Activated T-helper 17 cell treated with anti-CD3 and anti-CD28 coated beads, Interleukin-2, amount 50 U/mL, for 72 hours (primary cell): Measurements from ENCODE around the gene LMF2. TPM values are rescaled to one million over a fixed set of nuclear protein-coding genes. Genes with fewer than 3 reads are reported as not detected.
"Not testable (repeated sequence)": the region's sequence is repeated elsewhere in the genome, so short reads cannot be mapped to it uniquely, and the experiment has no call there.

ENCODE experiments used
- ATAC-seq: fragments of 150-1000 bp; cut with Tn5 transposase; replicated peaks from 2 replicates; pipeline ENCODE4 v1.10.0; 2021; ENCODE audit warnings: mild to moderate bottlenecking, moderate library complexity
- H3K27ac Mint-ChIP-seq: one replicate; pipeline ENCODE4 v1.8.0; 2022; ENCODE audit warnings: mixed read lengths
- H3K27me3 Mint-ChIP-seq: one replicate; pipeline ENCODE4 v1.8.0; 2022; ENCODE audit warnings: mixed read lengths
- H3K36me3 Mint-ChIP-seq: one replicate; pipeline ENCODE4 v1.8.0; 2022; ENCODE audit warnings: low read depth, mild to moderate bottlenecking, mixed read lengths
- H3K4me1 Mint-ChIP-seq: one replicate; pipeline ENCODE4 v1.8.0; 2022; ENCODE audit warnings: mixed read lengths
- H3K4me3 Mint-ChIP-seq: one replicate; pipeline ENCODE4 v1.8.0; 2022; ENCODE audit warnings: mild to moderate bottlenecking, mixed read lengths
- H3K9me3 Mint-ChIP-seq: one replicate; pipeline ENCODE4 v1.8.0; 2022; ENCODE audit warnings: mixed read lengths
- total RNA-seq, 2 donors: library from RNA; stranded (reverse); gene quantifications; one replicate each; pipeline ENCODE4 v1.2.3, GENCODE V29; 2022

Gene LMF2
- total RNA-seq, 2 donors from 2014 or later: 61.3 to 89.0 TPM

DNA sequence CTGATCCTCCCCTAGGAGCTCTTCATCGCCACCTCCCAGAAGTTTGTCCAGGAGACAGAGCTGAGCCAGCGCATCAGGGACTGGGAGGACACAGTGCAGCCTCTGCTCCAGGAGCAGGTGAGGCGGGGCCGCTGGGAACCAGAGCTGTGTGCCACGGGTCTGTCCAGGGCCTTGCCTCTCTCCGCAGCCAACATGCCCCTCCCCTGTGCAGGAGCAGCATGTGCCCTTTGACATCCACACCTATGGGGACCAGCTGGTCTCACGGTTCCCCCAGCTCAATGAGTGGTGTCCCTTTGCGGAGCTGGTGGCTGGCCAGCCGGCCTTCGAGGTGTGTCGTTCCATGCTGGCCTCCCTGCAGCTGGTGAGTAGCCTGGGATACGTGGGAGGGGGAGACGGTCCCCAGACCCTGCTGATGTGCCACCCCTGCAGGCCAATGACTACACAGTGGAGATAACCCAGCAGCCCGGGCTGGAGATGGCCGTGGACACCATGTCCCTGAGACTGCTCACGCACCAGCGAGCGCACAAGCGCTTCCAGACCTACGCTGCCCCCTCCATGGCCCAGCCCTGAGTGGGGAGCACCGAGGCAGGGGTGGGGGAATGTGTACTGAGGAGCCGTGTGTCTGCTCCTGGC, 15.4 kb upstream of the LMF2 start:
- H3K4me1 Mint-ChIP-seq: peaks cover 5% of the 10 kb centered on the region
- H3K27me3 Mint-ChIP-seq: no peaks in the 10 kb centered on the region
- peaks cover 68% of the 10 kb centered on the region for H3K36me3 Mint-ChIP-seq

DNA sequence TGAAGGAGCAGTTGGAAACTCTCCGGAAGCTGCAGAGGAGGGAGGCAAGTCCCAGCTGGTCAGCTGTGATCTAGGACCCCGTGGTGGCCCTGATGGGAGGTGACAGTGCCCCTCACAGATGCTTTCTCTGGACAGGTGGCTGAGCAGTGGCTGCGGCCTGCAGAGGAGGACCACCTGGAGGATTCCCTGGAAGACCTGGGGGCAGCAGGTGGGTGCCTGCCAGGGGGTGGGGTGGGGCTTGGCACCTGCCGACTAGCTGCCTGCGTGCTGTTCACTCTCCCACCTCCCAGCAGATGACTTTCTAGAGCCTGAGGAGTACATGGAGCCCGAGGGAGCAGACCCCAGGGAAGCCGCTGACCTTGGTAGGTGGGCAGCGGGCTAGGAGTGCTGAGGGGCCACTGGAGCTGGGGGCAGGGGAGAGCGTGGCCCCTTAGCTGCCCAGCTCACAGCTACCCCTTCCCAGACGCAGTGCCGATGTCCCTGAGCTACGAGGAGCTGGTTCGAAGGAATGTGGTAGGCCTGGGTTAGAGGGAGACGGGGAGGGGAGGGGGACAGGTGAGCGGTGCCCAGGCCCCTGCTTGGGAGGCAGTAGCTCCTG, 14.8 kb upstream of the LMF2 start:
- H3K36me3 Mint-ChIP-seq: peaks cover 68% of the 10 kb centered on the region
- no peak overlapping the region for H3K27ac Mint-ChIP-seq
- no peaks in the 10 kb centered on the region for H3K27me3 Mint-ChIP-seq
- H3K4me3 Mint-ChIP-seq: no peak overlapping the region
- no peak for ATAC-seq
- H3K4me1 Mint-ChIP-seq: peaks cover 5% of the 10 kb centered on the region
- no peaks in the 10 kb centered on the region for H3K9me3 Mint-ChIP-seq

More for the DNA sequence above, 15.4 kb upstream of the LMF2 start:
- Mint-ChIP-seq H3K9me3 (no peaks in the 10 kb centered on the region), H3K4me3 (no peak overlapping the region), H3K27ac (no peak overlapping the region)
- no peak for ATAC-seq

DNA sequence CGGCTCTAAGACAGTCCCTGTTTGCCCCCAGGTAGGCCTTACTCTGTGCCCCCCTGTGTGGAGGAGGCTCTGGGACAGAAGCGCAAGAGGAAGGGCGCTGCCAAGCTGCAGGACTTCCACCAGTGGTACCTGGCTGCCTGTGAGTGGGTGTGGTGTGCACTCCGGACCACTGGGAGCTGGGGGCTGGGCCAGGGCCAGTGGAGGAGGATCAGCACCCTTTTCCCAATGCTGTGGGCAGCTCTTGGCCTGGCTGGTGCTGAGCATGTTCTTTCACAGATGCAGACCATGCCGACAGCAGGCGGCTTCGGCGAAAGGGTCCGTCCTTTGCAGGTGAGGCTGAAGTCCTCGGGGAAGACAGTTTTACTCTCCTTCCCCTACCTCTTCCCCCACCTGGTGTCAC, 14.2 kb upstream of the LMF2 start:
- Mint-ChIP-seq H3K4me1 (peaks cover 5% of the 10 kb centered on the region), H3K4me3 (no peak overlapping the region), H3K27ac (no peak overlapping the region), H3K36me3 (peaks cover 68% of the 10 kb centered on the region), H3K9me3 (no peaks in the 10 kb centered on the region), H3K27me3 (no peaks in the 10 kb centered on the region)
- ATAC-seq: no peak

DNA sequence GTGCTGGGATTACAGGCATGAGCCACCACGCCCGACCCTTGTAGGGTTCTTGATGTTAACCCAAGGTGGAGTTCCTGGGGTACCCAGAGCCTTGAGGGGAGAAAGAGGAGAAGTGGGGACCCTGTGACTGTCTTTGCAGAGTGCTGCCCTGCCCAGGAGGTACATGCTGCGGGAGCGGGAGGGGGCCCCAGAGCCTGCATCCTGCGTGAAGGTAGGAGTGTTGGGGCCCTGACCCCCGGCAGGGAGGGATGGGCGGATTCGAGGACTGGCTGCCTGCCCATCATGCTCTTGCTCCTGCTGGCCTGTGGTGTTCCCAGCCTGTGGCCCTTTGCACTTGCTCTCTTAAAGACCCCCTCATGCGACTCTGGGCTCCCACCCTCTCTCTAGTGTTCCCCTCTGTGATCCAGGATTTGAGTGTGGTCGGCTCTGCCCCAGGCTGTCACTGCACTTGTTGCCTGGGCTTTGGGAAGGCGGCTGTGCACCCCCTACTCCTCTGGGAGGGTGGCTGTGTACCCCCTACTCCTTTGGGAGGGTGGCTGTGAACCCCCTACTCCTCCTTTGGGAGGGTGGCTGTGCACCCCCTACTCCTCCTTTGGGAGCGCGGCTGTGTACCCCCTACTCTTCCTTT, 13.4 kb upstream of the LMF2 start:
- Mint-ChIP-seq H3K4me3 (no peak overlapping the region), H3K36me3 (peaks cover 73% of the 10 kb centered on the region), H3K4me1 (peaks cover 5% of the 10 kb centered on the region), H3K27ac (no peak overlapping the region), H3K27me3 (no peaks in the 10 kb centered on the region), H3K9me3 (no peaks in the 10 kb centered on the region)
- no peak for ATAC-seq

DNA sequence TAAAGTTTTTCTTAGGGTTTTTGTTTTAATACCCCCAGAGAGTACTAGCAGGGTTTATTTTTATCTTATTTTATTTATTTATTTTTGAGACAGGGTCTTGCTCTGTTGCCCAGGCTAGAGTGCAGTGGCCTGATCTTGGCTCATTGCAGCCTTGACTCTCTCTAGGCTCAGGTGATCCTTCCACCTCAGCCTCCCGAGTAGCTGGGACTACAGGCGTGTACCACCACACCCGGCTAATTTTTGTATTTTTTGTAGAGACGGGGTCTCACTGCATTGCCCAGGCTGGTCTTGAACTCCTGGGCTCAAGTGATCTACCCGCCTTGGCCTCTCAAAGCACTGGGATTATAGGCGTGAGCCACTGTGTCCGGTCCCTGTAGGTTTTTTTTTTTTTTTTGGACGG, 12.7 kb upstream of the LMF2 start:
- H3K27ac Mint-ChIP-seq, H3K4me1 Mint-ChIP-seq, H3K4me3 Mint-ChIP-seq, H3K9me3 Mint-ChIP-seq, H3K27me3 Mint-ChIP-seq, ATAC-seq: not testable (repeated sequence)
- peaks cover 77% of the 10 kb centered on the region for H3K36me3 Mint-ChIP-seq

DNA sequence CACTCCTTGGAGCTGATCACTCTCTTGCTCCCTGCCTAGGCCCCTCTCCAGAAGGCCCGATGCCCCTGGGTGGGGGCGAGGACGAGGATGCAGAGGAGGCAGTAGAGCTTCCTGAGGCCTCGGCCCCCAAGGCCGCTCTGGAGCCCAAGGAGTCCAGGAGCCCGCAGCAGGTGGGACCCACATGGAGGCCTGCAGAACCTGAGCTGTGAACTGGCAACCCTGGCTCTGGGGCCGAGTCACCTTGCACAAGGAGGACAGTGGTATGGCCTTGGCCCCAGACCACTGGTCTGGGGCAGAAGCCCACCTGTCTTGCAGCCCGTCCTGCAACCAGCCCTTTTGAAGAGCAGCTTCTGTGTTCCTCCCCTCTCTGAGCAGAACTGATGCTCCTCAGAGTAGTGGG, 11.6 kb upstream of the LMF2 start:
- Mint-ChIP-seq H3K36me3 (peaks cover 75% of the 10 kb centered on the region), H3K27ac (no peak overlapping the region), H3K27me3 (no peaks in the 10 kb centered on the region), H3K4me3 (no peak overlapping the region), H3K9me3 (no peaks in the 10 kb centered on the region), H3K4me1 (peaks cover 6% of the 10 kb centered on the region)
- ATAC-seq: no peak

DNA sequence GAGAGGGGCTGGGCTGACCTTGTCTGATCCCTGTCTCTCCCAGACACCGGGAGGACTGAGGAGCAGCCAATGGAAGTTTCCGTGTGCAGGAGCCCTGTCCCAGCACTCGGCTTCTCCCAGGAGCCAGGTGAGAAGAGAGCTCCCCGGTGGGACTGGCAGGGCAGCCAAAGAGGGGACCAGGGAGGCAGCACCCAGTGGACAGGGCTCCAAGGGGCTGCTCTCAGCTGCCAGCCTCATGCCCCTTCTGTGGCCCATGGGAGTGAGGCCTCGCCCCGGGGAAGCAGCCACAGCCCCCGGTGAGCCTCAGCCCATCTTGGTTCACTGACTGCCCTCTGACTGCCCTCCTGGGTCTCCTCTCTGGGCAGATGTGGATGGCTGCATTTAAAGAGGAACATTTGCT, 11.1 kb upstream of the LMF2 start:
- Mint-ChIP-seq H3K9me3 (no peaks in the 10 kb centered on the region), H3K4me3 (no peak overlapping the region)
- ATAC-seq: no peak

DNA sequence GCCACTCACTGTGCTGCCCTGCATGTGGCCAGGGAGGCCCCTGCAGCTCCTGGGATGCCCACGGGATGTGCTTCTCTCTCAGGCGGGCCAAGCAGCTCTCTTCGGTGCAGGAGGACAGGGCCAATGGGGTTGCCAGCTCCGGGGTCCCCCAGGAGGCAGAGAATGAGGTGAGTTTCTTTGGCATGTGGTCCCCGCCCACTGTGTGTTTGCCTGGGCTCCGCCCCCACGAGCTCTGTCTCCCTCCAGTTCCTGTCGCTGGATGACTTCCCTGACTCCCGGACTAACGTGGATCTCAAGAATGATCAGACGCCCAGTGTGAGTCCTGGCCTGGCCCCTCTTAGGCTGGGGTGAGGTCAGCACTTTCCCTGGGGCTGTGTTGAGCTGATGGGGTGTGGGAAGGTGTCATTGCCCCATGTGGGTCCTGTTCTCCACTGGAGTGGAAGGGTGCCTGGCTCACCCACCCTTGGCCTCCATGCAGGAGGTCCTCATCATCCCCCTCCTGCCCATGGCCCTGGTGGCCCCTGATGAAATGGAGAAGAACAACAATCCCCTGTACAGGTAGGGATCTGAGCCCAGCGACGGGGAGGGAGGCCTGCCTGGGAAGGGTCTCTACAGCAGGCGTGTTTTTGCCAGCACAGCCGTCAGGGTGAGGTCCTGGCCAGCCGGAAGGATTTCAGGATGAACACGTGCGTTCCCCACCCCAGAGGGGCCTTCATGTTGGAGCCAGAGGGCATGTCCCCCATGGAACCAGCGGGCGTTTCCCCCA, 10.2 kb upstream of the LMF2 start:
- peaks cover 77% of the 10 kb centered on the region for H3K36me3 Mint-ChIP-seq

More for the DNA sequence above, 11.1 kb upstream of the LMF2 start:
- H3K36me3 Mint-ChIP-seq: peaks cover 75% of the 10 kb centered on the region
- H3K27me3 Mint-ChIP-seq: no peaks in the 10 kb centered on the region
- H3K27ac Mint-ChIP-seq: no peak overlapping the region
- peaks cover 6% of the 10 kb centered on the region for H3K4me1 Mint-ChIP-seq

DNA sequence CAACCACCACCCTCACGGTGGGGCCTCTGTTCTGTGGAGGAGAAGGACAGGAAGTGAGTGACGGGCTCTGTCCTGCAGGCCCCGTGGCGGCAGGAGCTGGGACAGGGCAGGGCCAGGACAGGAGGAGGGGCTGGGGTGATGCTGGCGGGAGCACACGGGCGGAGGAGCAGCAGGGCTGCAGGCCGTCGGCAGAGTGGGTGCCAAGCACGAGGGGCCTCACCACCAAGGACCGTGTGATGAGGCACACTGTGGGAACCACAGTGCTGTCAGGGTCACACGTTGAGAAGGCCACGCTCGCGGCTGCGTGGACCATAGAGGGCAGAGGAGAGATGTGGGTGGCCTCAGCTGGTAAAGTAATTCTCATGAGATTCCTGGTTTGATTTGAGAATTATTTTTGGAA, 9.4 kb upstream of the LMF2 start:
- no peaks in the 10 kb centered on the region for H3K27me3 Mint-ChIP-seq
- no peak for ATAC-seq
- no peaks in the 10 kb centered on the region for H3K9me3 Mint-ChIP-seq
- peaks cover 85% of the 10 kb centered on the region for H3K36me3 Mint-ChIP-seq
- H3K4me3 Mint-ChIP-seq: no peak overlapping the region
- no peak overlapping the region for H3K27ac Mint-ChIP-seq
- H3K4me1 Mint-ChIP-seq: peaks cover 10% of the 10 kb centered on the region

More for the DNA sequence above, 10.2 kb upstream of the LMF2 start:
- H3K27ac Mint-ChIP-seq: no peak overlapping the region
- H3K4me3 Mint-ChIP-seq: no peak overlapping the region
- H3K9me3 Mint-ChIP-seq: no peaks in the 10 kb centered on the region
- no peak for ATAC-seq
- H3K4me1 Mint-ChIP-seq: peaks cover 6% of the 10 kb centered on the region
- no peaks in the 10 kb centered on the region for H3K27me3 Mint-ChIP-seq

DNA sequence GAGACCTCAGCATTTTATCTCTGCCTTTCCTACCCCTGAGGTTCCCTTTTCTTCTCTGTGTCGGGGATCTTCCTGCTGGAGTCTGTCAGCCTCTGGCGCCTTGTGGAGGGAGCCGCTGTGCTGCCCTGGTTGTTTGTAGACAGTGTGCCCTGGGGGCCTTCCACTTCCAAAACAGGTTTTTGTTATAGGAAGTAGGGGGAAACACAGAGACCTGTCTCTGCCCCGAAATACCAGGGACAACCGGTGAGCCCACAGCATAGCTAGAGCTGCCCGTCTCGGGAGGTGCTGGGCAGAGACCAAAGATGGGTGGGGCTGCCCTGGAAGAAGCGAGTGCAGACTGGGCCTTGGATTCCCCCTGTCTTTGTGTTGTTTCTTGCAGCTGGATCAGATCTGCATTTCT, 8.6 kb upstream of the LMF2 start:
- H3K36me3 Mint-ChIP-seq: peaks cover 89% of the 10 kb centered on the region
- no peaks in the 10 kb centered on the region for H3K27me3 Mint-ChIP-seq
- no peak overlapping the region for H3K27ac Mint-ChIP-seq
- peaks cover 10% of the 10 kb centered on the region for H3K4me1 Mint-ChIP-seq
- H3K4me3 Mint-ChIP-seq: no peak overlapping the region
- no peak for ATAC-seq
- no peaks in the 10 kb centered on the region for H3K9me3 Mint-ChIP-seq

DNA sequence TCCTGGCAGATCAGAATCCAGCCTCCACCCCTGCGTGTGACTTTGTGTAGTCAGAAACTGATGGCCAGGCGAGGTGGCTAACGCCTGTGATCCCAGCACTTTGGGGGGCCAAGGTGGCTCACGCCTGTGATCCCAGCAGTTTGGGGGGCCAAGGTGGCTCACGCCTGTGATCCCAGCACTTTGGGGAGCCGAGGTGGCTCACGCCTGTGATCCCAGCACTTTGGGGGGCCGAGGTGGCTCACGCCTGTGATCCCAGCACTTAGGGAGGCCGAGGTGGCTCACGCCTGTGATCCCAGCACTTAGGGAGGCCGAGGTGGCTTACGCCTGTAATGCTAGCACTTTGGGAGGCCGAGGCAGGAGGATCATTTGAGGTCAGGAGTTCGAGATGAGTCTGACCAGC, 5.7 kb upstream of the LMF2 start:
- Mint-ChIP-seq H3K4me3 (no peak overlapping the region), H3K27ac (no peak overlapping the region), H3K9me3 (no peaks in the 10 kb centered on the region), H3K27me3 (no peaks in the 10 kb centered on the region), H3K4me1 (peaks cover 21% of the 10 kb centered on the region), H3K36me3 (peaks cover 77% of the 10 kb centered on the region)
- no peak for ATAC-seq

DNA sequence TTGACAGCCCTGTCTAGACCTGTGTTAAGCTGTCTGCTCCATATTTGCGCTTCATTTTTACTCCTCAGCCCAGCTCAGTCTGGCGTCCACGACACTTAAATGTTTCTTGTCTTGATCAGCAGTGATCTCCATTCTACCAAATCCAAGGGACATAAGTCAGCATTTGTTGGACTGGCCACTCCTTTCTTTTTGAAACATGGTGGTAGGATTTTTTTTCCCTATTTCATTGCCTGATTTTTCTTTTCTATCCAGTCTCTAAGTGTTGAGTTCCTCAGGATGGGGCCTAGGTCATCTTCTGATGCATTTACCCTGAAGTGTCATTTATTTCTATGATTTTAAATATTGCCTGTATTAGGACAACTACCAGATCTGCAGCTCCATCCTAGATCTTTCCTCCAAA, 1.4 kb upstream of the LMF2 start:
- Mint-ChIP-seq H3K36me3 (peaks cover 54% of the 10 kb centered on the region), H3K27ac (peak overlapping the region; percentile 94), H3K4me1 (peaks cover 14% of the 10 kb centered on the region), H3K27me3 (no peaks in the 10 kb centered on the region), H3K4me3 (peak overlapping the region; percentile 99), H3K9me3 (no peaks in the 10 kb centered on the region)
- ATAC-seq: no peak

DNA sequence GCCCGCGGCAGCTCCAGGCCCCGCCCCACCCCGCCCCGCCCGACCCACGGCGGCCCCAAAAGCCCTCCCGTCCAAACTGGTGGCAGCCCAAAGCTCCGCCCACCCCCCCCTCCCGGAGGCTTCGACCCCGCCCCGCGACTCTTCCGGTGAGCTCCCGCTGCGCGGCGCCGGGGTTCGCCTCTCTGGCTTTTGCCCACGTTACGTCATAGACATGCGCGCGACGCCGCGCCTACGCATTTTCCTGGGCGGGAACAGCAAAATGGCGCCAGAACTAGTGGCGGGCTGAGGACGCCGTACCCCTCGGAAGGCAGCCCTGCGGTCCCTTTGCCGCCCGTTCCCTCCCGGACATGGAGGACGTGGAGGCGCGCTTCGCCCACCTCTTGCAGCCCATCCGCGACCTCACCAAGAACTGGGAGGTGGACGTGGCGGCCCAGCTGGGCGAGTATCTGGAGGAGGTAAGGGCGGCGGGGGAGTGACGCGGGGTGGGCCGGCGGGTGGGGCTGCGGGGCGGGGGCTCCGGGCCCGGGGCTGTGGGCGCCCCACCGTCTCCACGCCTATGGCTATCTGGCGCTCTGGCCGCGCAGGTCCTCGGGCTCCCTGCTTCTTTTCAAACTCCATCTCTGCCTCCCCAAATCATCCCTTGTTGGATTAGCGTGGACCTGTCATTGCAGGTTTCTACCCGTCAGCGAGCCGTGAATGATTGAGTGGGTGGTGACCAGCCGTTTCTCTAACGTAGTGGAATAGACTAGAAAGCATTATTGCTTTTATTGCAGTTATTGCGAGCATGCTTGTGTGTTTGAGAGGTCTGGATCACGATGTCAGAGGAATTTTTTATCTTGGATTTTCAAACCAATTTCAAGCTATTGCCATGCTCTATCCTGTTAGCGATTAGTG, 736 bp upstream of the LMF2 start, which contains the start of gene NCAPH2:
NCAPH2 (plus strand) TSS at position 234 of the 894 bp plus-strand sequence; CDS start at position 348, 114 bp downstream.
- Mint-ChIP-seq H3K27me3 (no peaks in the 10 kb centered on the region), H3K36me3 (peaks cover 49% of the 10 kb centered on the region), H3K4me1 (peaks cover 14% of the 10 kb centered on the region), H3K9me3 (no peaks in the 10 kb centered on the region), H3K27ac (peak within 1 kb of the TSS; percentile 94), H3K4me3 (peak within 1 kb of the TSS; percentile 99)
- ATAC-seq: peak; percentile 79
